NT2/D1 (cell line): ENCODE data around the gene MMP19.

Experiments
- SUZ12 ChIP-seq: IDR thresholded peaks from 2 replicates; pipeline ENCODE4 v1.6.1; 2011; ENCODE audit not compliant: insufficient read length, insufficient read depth; ENCODE audit errors: extremely low read depth
- YY1 ChIP-seq: IDR thresholded peaks from 2 replicates; pipeline ENCODE4 v1.6.1; 2011; ENCODE audit not compliant: insufficient read length, insufficient read depth
- ZNF274 ChIP-seq: IDR thresholded peaks from 2 replicates; pipeline ENCODE4 v1.6.1; 2011; ENCODE audit warnings: mild to moderate bottlenecking, low read depth, low read length

GRCh38 chr12:55845785-55846496, 3.2 kb upstream of the MMP19 start:
- TF ChIP-seq ZNF274: no peak
- TF ChIP-seq YY1: no peak
- TF ChIP-seq SUZ12: no peak
